LHCN-M2 (cell line): ENCODE data around the gene ZNF407. TPM values are rescaled to one million over a fixed set of nuclear protein-coding genes. Genes with fewer than 3 reads are reported as not detected.
A peak's percentile ranks its signal among the peaks of the same experiment; 100 is the strongest.

ENCODE experiments used
- DNase-seq: peaks from one replicate; pipeline ENCODE4 v3.0.0-alpha.2; 2012; ENCODE audit warnings: low read depth
- total RNA-seq: library from RNA; depleted of rRNA; stranded (reverse); fragments of >200 nt; gene quantifications from 2 replicates; pipeline ENCODE4 v1.2.3, GENCODE V29; 2014

Gene ZNF407
- total RNA-seq, 1 experiment from 2014 or later = 9.5 TPM

GRCh38 chr18:74825460-74825859, 227.8 kb downstream of the ZNF407 start:
- DNase-seq = no peak

- no peak for DNase-seq
Observed at GRCh38 chr18:74826572-74826971, 228.9 kb downstream of the ZNF407 start.

- DNase-seq = no peak
Observed at GRCh38 chr18:74828200-74828599, 230.5 kb downstream of the ZNF407 start.

GRCh38 chr18:74831571-74832250, 234.0 kb downstream of the ZNF407 start:
- DNase-seq = peak; percentile 15

DNA sequence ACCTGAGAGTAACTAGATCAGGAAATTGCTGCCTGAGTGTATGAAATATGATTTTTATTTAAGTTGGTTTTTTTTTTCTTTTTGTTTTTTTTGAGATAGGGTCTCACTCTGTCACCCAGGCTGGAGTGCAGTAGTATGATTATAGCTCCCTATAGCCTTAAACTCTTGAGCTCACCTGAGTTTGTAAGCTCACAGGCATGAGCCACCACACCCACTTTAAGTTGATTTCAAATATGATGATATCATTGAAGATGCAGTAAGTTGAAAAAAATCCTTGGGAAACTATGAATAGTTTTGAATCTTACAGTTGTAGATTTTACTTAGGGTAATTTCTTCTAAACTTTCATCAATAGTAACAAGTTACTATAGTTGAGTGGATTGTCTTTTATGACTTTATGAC, 234.7 kb downstream of the ZNF407 start:
- DNase-seq = no peak

GRCh38 chr18:74832999-74833398, 235.3 kb downstream of the ZNF407 start:
- DNase-seq = peak; percentile 69

DNA sequence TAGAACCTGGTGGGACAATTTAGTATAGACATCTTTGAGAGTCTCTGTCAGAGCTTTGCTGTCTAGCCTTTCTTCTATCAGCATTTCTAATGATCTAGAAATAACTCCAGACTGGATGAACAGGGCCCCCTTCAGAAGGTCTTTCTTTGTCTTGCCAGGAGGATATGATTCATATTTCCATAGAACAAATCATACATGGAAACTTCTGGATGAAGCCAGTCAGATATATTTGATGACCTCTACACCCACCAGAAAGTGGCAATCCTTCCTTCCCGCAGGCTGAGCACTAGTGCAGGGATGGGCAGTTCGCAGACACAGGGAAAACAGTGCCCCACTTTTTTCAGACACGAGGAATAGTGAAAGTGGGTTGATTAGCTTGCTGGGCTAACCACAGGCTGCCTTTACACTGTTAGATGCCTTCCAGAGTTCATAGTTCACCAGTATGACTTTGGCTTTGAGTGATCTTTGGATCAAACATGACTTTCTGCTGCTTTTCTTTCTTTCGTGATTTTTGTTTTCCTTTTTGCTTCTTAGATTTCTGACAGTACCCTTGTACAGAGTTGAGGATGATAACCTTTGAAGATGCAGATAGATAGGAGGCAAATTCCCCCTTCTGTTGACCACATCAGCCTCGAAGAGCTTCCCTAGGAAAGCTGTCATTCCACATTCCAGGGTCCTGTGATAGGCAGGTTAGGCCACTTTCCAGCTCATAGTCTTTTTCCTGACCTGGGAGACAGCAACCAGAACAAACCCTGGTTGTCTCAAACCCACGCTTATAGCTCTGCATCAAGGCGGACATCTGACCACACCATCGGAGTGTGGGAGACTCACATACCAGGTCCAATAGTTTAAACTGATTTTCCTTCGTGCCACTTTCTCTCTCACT, 237.0 kb downstream of the ZNF407 start:
- no peak for DNase-seq

DNA sequence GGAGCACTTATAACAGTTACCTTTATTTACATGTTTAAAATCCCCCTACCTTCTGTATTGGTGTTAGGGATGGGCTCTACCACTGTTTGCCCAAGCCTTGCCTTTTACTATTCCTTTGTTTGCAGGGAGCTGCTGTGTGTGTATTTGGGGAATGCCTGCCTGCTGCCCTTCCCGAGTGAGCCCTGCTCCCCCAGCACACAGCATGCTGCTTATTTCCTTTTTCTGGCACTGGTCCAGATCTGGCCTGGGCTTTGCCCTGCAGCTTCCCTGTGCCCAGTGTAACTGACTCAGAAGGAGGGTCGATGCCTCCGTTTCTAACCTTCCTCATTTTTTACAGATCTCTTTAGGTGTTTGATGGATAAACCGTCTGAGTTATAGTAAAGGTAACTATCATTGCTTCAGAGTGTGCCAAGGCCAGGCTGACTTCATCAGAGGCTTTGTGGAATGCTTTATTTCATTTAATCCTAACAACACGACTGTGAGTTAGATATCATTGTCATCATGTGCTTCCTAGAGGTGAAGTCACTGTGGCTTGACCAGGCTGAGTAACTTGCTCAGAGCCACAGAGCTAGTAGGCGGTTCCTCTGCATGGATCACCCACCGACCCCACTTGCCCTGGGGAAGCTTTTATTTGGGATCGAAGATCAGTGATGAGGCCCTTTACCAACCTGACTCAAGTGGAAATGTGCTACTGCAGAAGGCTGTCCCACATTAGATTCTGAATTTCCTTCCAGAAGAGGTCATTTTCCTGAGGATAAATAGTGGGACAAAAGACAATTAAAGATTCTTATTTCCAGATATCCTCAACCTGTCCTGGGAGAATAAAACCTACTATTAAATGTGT, 238.8 kb downstream of the ZNF407 start:
- DNase-seq = peak; percentile 43

- DNase-seq = peak; percentile 64
Observed at GRCh38 chr18:74840492-74841167, 243.0 kb downstream of the ZNF407 start.

GRCh38 chr18:74841248-74841647, 243.6 kb downstream of the ZNF407 start:
- no peak for DNase-seq

- DNase-seq = no peak
Observed at GRCh38 chr18:74849301-74849700, 251.6 kb downstream of the ZNF407 start.

DNA sequence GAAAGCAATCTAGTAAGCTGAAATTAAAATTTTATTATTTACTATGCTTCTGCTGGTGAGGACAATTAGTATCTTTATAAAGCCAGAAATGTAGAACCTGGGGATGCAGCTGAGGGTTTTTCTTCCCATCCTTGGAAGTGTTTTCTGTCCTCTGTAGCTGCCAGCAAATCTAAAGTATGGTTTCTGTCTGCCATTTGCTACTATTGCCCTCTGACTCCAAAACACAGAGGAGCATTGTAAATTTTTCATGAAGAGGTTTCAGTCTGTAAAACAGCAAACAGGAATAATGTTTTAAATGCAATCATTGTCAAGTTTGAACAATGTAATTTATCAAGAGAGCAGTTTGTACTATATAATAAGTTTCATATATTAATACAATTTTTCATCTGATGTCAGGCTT, 258.8 kb downstream of the ZNF407 start:
- no peak for DNase-seq

DNA sequence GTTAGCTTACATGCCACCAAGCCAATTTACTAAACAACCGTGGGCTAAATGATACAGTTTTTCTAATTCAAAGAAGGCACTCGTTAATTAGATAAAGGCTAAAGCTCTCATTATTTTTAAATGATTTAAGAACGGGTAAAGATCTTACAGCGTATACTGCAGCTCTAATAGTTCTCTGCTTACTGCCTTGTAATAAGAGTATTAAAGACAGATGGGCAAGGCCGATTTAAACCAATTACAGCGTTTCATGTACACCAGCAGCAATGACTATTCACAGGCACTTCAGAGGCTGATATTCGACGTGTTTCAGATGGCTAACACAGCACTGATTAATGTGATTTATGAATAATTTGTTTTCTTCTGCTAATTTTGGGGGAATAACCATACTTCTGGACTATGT, 259.3 kb downstream of the ZNF407 start:
- no peak for DNase-seq

GRCh38 chr18:74857901-74858300, 260.2 kb downstream of the ZNF407 start:
- no peak for DNase-seq

DNA sequence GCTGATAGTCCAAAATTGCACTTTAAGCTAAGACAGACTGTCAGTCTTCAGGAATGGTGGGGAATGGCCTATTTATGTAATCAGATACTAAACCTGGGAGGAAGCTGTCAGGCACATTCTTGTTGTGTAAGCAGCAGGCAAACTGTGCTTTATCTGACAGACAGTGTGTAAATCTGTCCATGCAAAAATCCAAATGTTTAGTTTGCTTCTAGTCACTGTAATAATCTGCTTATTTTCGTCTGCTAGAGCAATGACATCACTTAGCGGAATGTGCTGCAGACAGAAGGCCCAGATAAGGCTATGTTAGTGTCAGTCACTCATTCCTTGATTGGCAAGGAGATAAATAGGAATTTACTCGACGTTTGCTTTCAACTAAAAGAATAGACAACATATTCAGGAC, 263.5 kb downstream of the ZNF407 start:
- no peak for DNase-seq

- DNase-seq = no peak
Observed at GRCh38 chr18:74862094-74862493, 264.4 kb downstream of the ZNF407 start.

GRCh38 chr18:74866577-74866976, 268.9 kb downstream of the ZNF407 start:
- DNase-seq = no peak

DNA sequence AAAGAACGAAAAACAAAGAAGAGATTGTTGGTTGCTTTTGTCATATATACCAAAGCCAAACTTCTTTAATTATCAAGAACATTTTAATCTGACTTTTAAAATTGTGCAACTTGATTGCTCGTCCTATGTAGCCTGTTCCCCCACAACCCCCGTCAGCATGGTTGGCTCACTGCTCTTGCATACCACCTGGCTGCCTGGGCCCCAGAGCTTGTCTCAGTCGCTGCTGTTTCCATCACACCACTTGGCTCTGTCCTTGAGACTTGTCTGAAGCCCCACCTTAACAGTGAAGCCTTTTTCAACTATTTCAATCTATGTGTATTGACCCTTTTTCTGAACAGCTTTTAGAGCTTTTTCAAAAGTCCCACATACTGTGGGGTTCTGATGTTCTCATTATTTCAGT, 270.8 kb downstream of the ZNF407 start:
- DNase-seq = no peak

DNA sequence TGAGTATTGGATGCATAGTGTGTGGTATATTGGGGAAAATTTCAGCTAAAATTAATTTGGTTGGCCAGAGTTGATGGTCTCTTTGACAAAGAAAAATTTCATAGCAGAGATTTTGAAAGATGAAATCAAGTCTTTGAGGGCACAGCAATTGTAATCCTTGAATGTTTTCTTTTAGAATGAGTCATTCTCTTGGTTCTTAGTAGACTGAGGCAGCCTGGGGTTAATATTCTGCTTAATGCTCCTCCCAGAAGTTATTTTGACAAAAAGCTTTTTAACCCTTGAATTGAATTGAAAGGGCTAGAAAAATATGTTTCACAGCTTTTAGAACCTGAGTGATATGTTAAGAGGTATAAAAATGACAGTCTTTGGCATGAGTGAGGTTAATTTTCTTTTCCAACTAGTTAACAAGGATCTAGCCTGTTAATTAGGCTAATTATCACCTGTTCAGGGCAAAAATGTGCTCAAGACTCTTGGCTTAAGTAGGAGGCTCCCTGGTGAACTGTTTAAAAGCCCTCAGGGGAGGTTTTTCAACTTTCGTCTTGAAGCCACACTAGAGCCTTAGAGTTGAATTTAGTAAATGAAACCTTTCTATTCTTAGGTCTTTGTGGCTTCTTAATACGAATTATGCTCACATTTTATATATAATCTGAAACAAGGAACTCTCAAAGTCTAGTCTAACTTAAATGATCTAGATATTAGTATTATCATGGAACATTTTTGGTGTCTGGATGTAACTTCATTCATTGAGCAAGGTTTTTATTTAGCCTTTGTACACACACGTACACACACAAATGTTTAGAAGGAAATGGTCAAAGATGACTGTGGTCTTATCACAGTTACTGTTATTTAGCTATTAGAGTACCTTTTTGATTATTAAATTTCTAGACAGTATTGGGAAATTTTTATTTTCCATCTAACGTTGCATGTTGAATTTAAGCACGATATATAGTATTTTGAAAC, 272.5 kb downstream of the ZNF407 start:
- DNase-seq = peak; percentile 26

- no peak for DNase-seq
Observed at GRCh38 chr18:74870950-74871349, 273.3 kb downstream of the ZNF407 start.
